ENCODE measurements around the gene CAPN2.

- TF ChIP-seq SUZ12 (IDR thresholded peaks at IDR 0.05; ENCODE audit: extremely low read depth, insufficient read depth, insufficient read length) (no peak), YY1 (IDR thresholded peaks at IDR 0.05; ENCODE audit: insufficient read depth, insufficient read length) (no peak)
Measured at GRCh38 chr1:223747838-223748335, 35.5 kb downstream of the CAPN2 start.

Measured in NT2/D1 (cell line).